Caco-2 (cell line): ENCODE data around the gene STARD3NL. TPM values are rescaled to one million over a fixed set of nuclear protein-coding genes. Genes with fewer than 3 reads are reported as not detected.

Source experiments
- BruUV-seq: library from RNA; stranded (reverse); fragments of 400-500 nt; replicated peaks from 2 replicates; lab custom pipeline; 2021; lab: Mats Ljungman, UMichigan
- CTCF ChIA-PET: fragments of 300-600 bp; sonication (Branson Sonifier 250); formaldehyde crosslinking; loops from one replicate; lab custom pipeline; 2022; ENCODE audit warnings: antibody characterized with exemption; lab: Charles Lee
- POLR2A ChIA-PET: fragments of 300-600 bp; sonication (Branson Sonifier 250); formaldehyde crosslinking; loops from one replicate; lab custom pipeline; 2022; ENCODE audit warnings: antibody characterized with exemption; lab: Charles Lee
- DNase-seq, 2 experiments: peaks; one replicate each; pipeline versions ENCODE4 v3.0.0 to v3.0.0-alpha.2; 2020 to 2022
- H3K27me3 ChIP-seq: replicated peaks from 2 replicates; pipeline ENCODE4 v1.6.0; 2011; ENCODE audit warnings: low read length; ENCODE audit not compliant: control insufficient read depth, insufficient read depth
- H3K36me3 ChIP-seq: 2 replicates; pipeline ENCODE4 v1.5.1; 2011; ENCODE audit warnings: low read length; ENCODE audit not compliant: control insufficient read depth, insufficient read depth
- H3K4me1 ChIP-seq: fragments of 250-450 bp; sonication (Bioruptor Pico); 2 replicates; pipeline ENCODE4 v1.5.1; 2020; ENCODE audit warnings: mild to moderate bottlenecking
- H3K4me3 ChIP-seq: 2 replicates; pipeline ENCODE4 v1.5.1; 2011; ENCODE audit warnings: low read depth, mild to moderate bottlenecking, control low read depth, low read length
- H3K9me3 ChIP-seq: fragments of 250-450 bp; sonication (Bioruptor Pico); 2 replicates; pipeline ENCODE4 v1.5.1; 2020; ENCODE audit warnings: mild to moderate bottlenecking, moderate library complexity
- H3K27ac Mint-ChIP-seq: one replicate; pipeline ENCODE4 v1.8.0; 2022; ENCODE audit warnings: mixed read lengths; ENCODE audit not compliant: unreplicated experiment
- H3K27me3 Mint-ChIP-seq: one replicate; pipeline ENCODE4 v1.8.0; 2022; ENCODE audit warnings: mixed read lengths; ENCODE audit not compliant: insufficient read depth, unreplicated experiment
- H3K36me3 Mint-ChIP-seq: one replicate; pipeline ENCODE4 v1.8.0; 2022; ENCODE audit warnings: mild to moderate bottlenecking, mixed read lengths; ENCODE audit not compliant: insufficient read depth, unreplicated experiment
- H3K4me1 Mint-ChIP-seq: one replicate; pipeline ENCODE4 v1.8.0; 2022; ENCODE audit warnings: low read depth, mixed read lengths; ENCODE audit not compliant: unreplicated experiment
- H3K4me3 Mint-ChIP-seq: one replicate; pipeline ENCODE4 v1.8.0; 2022; ENCODE audit warnings: mild to moderate bottlenecking, moderate library complexity, mixed read lengths; ENCODE audit not compliant: unreplicated experiment
- H3K9me3 Mint-ChIP-seq: one replicate; pipeline ENCODE4 v1.8.0; 2022; ENCODE audit warnings: mixed read lengths; ENCODE audit not compliant: unreplicated experiment
- CTCF ChIP-seq, 2 experiments: fragments of 200-600 bp in 1 of 2; IDR thresholded peaks; 1 replicate in 1 of 2; 2 replicates in 1 of 2; pipeline versions ENCODE4 v1.5.1 to v1.8.0; 2011 to 2022; ENCODE audit warnings: antibody characterized with exemption in 1 of 2, control low read depth in 1 of 2, inconsistent platforms in 1 of 2, low read depth in 1 of 2, low read length in 1 of 2, mild to moderate bottlenecking in 1 of 2, moderate library complexity in 1 of 2; ENCODE audit not compliant: insufficient read depth in 1 of 2, severe bottlenecking in 1 of 2, unreplicated experiment in 1 of 2
- intact Hi-C: fragments of 100-400 bp; cut with micrococcal nuclease; formaldehyde crosslinking; loops from one replicate; pipeline ENCODE4 v1.10.0; 2022; ENCODE audit not compliant: unreplicated experiment
- total RNA-seq: library from RNA; stranded (reverse); gene quantifications from 2 replicates; pipeline ENCODE4 v1.2.3, GENCODE V29; 2022

Gene STARD3NL
- total RNA-seq, 1 experiment from 2014 or later = 32.6 TPM

DNA sequence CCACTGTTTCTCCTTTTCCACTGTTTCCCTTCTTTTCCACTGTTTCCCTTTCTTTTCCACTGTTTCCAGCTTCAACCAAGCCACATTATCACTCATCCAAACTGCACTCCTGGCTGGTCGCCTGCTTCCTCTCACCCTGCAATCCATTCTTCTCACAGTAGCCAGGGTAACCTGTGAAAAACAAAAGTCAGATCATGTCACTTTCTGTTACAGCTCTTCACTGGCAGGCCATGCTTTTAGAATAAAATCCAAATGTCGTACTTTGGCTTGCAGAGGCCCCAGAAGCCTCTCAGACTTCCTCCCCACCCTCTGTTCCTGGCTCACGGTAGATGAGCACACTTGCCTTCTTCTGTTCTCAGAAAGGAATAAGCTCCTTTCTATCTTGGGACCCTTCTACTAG, 33.9 kb downstream of the STARD3NL start:
- CTCF ChIA-PET = no interaction called here
- peaks cover 6% of the 10 kb centered on the region for H3K36me3 Mint-ChIP-seq
- no peaks in the 10 kb centered on the region for H3K4me1 Mint-ChIP-seq
- Histone ChIP-seq H3K36me3 (no peaks in the 10 kb centered on the region), H3K4me3 (no peak overlapping the region), H3K27me3 (no peaks in the 10 kb centered on the region), H3K9me3 (no peaks in the 10 kb centered on the region), H3K4me1 (no peaks in the 10 kb centered on the region)
- H3K27me3 Mint-ChIP-seq = no peaks in the 10 kb centered on the region
- no TSS peak for BruUV-seq
- POLR2A ChIA-PET = interaction anchor here (0.6 kb wide), 1 partner anchor 25 kb away, joined by 3 read pairs; no protein-coding TSS in a partner anchor
- H3K4me3 Mint-ChIP-seq = no peak overlapping the region
- no peak overlapping the region for H3K27ac Mint-ChIP-seq
- no peak for DNase-seq
- intact Hi-C loops = no loop called here
- no peak for TF ChIP-seq CTCF (IDR thresholded peaks at IDR 0.05; ENCODE audit: insufficient read depth in 1 of 2, low read depth in 1 of 2, low read length in 1 of 2, severe bottlenecking in 1 of 2, unreplicated experiment in 1 of 2)
- H3K9me3 Mint-ChIP-seq = no peaks in the 10 kb centered on the region

GRCh38 chr7:38215115-38215514, 37.1 kb downstream of the STARD3NL start:
- Histone ChIP-seq H3K36me3 (no peaks in the 10 kb centered on the region; the same call in 1 of the 2 replicates), H3K27me3 (no peaks in the 10 kb centered on the region), H3K4me3 (no peak overlapping the region), H3K9me3 (no peaks in the 10 kb centered on the region), H3K4me1 (no peaks in the 10 kb centered on the region)
- Mint-ChIP-seq H3K4me3 (no peak overlapping the region), H3K4me1 (no peaks in the 10 kb centered on the region), H3K27ac (no peak overlapping the region), H3K27me3 (no peaks in the 10 kb centered on the region), H3K9me3 (no peaks in the 10 kb centered on the region), H3K36me3 (peaks cover 12% of the 10 kb centered on the region)
- DNase-seq = no peak
- intact Hi-C loops = loop anchor here (1.0 kb wide), 3 partner anchors 37 to 120 kb away; partner anchors contain the start of gene STARD3NL
- BruUV-seq = no TSS peak
- no peak for TF ChIP-seq CTCF (IDR thresholded peaks at IDR 0.05; ENCODE audit: insufficient read depth in 1 of 2, low read depth in 1 of 2, low read length in 1 of 2, severe bottlenecking in 1 of 2, unreplicated experiment in 1 of 2)
- ChIA-PET POLR2A (interaction anchor here (0.8 kb wide), 1 partner anchor 37 kb away, joined by 5 read pairs; the partner anchor contains the start of gene STARD3NL), CTCF (interaction anchor here (0.6 to 1.6 kb wide), 13 partner anchors 8 to 1295 kb away, joined by 3 to 7 read pairs (median 4); partner anchors contain the start of gene STARD3NL)

- Histone ChIP-seq H3K4me3 (no peak overlapping the region), H3K9me3 (no peaks in the 10 kb centered on the region), H3K27me3 (no peaks in the 10 kb centered on the region), H3K36me3 (no peaks in the 10 kb centered on the region; the same call in 1 of the 2 replicates), H3K4me1 (no peaks in the 10 kb centered on the region)
- Mint-ChIP-seq H3K9me3 (no peaks in the 10 kb centered on the region), H3K4me3 (no peak overlapping the region), H3K36me3 (peaks cover 13% of the 10 kb centered on the region), H3K4me1 (no peaks in the 10 kb centered on the region), H3K27me3 (no peaks in the 10 kb centered on the region), H3K27ac (no peak overlapping the region)
- BruUV-seq = no TSS peak
- ChIA-PET POLR2A (interaction anchor here (0.8 kb wide), 1 partner anchor 38 kb away, joined by 5 read pairs; the partner anchor contains the start of gene STARD3NL), CTCF (interaction anchor here (0.6 to 1.6 kb wide), 14 partner anchors 9 to 1294 kb away, joined by 3 to 7 read pairs (median 4); partner anchors contain the start of gene STARD3NL)
- peak; percentile 89 to 90 for TF ChIP-seq CTCF (IDR thresholded peaks at IDR 0.05; ENCODE audit: insufficient read depth in 1 of 2, low read depth in 1 of 2, low read length in 1 of 2, severe bottlenecking in 1 of 2, unreplicated experiment in 1 of 2)
- intact Hi-C loops = loop anchor here (1.0 kb wide), 3 partner anchors 38 to 119 kb away; partner anchors contain the start of gene STARD3NL
- DNase-seq = peak; percentile 65 to 68
Measured at GRCh38 chr7:38215735-38216670, 38.0 kb downstream of the STARD3NL start.
